T-cell (primary cell): ENCODE data around the gene ATP6V0A4. TPM values are rescaled to one million over a fixed set of nuclear protein-coding genes. Genes with fewer than 3 reads are reported as not detected.

ENCODE experiments used
- ATAC-seq, 4 experiments: fragments of 200-7000 bp in 3 of 4; fragments of 150-1000 bp in 1 of 4; cut with Tn5 transposase; replicated peaks in 1 of 4; 1 replicate in 3 of 4; 2 replicates in 1 of 4; pipeline ENCODE4 v1.10.0; 2021; ENCODE audit warnings: moderate library complexity in 3 of 4, mild to moderate bottlenecking in 2 of 4, moderate number of reproducible peaks in 1 of 4
- CTCF ChIA-PET, 2 donors: fragments of 300-600 bp; sonication (Branson Sonifier 250); formaldehyde crosslinking; loops; one replicate each; lab custom pipeline; 2022; ENCODE audit warnings: antibody characterized with exemption in 2 of 2; lab: Charles Lee
- POLR2A ChIA-PET, 2 donors: fragments of 300-600 bp; sonication (Branson Sonifier 250); formaldehyde crosslinking; loops; one replicate each; lab custom pipeline; 2022; ENCODE audit warnings: antibody characterized with exemption in 2 of 2; lab: Charles Lee
- DNase-seq, 35 experiments: peaks; one replicate each; pipeline versions ENCODE4 v3.0.0 to v3.0.0-alpha.2; 2013 to 2023
- H3K27ac ChIP-seq: one replicate; pipeline ENCODE4 v1.5.1; 2013; ENCODE audit warnings: low read length
- H3K27me3 ChIP-seq, 2 experiments: replicated peaks in 1 of 2; 1 replicate in 1 of 2; 2 replicates in 1 of 2; pipeline versions ENCODE4 v1.6.1 to v1.7.0; 2013; ENCODE audit warnings: low read length in 1 of 2, mixed read lengths in 1 of 2; ENCODE audit not compliant: control insufficient read depth in 2 of 2, insufficient read depth in 2 of 2; ENCODE audit errors: extremely low read depth in 1 of 2
- H3K36me3 ChIP-seq, 2 donors: 1 replicate in 1 of 2; 2 replicates in 1 of 2; pipeline versions ENCODE4 v1.6.1 to v1.7.0; 2013; ENCODE audit warnings: low read length in 1 of 2; ENCODE audit not compliant: control insufficient read depth in 2 of 2, insufficient read depth in 1 of 2; ENCODE audit errors: extremely low read depth in 1 of 2
- H3K4me1 ChIP-seq, 2 experiments: 1 replicate in 1 of 2; 2 replicates in 1 of 2; pipeline versions ENCODE4 v1.6.1 to v1.7.0; 2013; ENCODE audit warnings: low read length in 2 of 2, mixed read lengths in 1 of 2; ENCODE audit not compliant: insufficient read depth in 2 of 2, control insufficient read depth in 1 of 2; ENCODE audit errors: extremely low read depth in 1 of 2
- H3K4me3 ChIP-seq, 2 donors: 1 replicate in 1 of 2; 2 replicates in 1 of 2; pipeline versions ENCODE4 v1.5.1 to v1.7.0; 2013; ENCODE audit warnings: mild to moderate bottlenecking in 2 of 2, low read length in 1 of 2, moderate library complexity in 1 of 2; ENCODE audit not compliant: control insufficient read depth in 1 of 2; ENCODE audit errors: extremely low read depth in 1 of 2
- H3K9me3 ChIP-seq: 2 replicates; pipeline ENCODE4 v1.7.0; 2013
- H3K27ac Mint-ChIP-seq, 2 donors: one replicate each; pipeline ENCODE4 v1.8.0; 2020 to 2021; ENCODE audit warnings: mild to moderate bottlenecking in 2 of 2, mixed read lengths in 2 of 2
- H3K27me3 Mint-ChIP-seq, 2 donors: one replicate each; pipeline ENCODE4 v1.8.0; 2021 to 2022; ENCODE audit warnings: mixed read lengths in 2 of 2
- H3K36me3 Mint-ChIP-seq: one replicate; pipeline ENCODE4 v1.8.0; 2021; ENCODE audit warnings: mixed read lengths
- H3K4me1 Mint-ChIP-seq, 3 donors: one replicate each; pipeline ENCODE4 v1.8.0; 2020 to 2022; ENCODE audit warnings: mixed read lengths in 3 of 3, mild to moderate bottlenecking in 1 of 3
- H3K4me3 Mint-ChIP-seq, 3 donors: one replicate each; pipeline ENCODE4 v1.8.0; 2020 to 2022; ENCODE audit warnings: mild to moderate bottlenecking in 3 of 3, mixed read lengths in 3 of 3, moderate library complexity in 3 of 3
- H3K9me3 Mint-ChIP-seq, 3 donors: one replicate each; pipeline ENCODE4 v1.8.0; 2020 to 2022; ENCODE audit warnings: mixed read lengths in 3 of 3
- WGBS: methylation state at CpG from one replicate; pipeline ENCODE4 v1.1.5; 2013; ENCODE audit warnings: missing lambda C conversion rate; ENCODE audit not compliant: insufficient coverage; 5-methylcytosine and 5-hydroxymethylcytosine counted together
- total RNA-seq, 35 experiments: library from RNA in 6 of 35; stranded (reverse) in 6 of 35; fragments of 120-200 nt in 1 of 35; gene quantifications; one replicate each; pipeline versions ENCODE4 v1.2.1 to v1.2.4 and lab custom pipeline; 2013 to 2026

Gene ATP6V0A4
- total RNA-seq, 5 donors from 2014 or later (not counting 1 experiment from before 2014, with no cell fraction given), result not detected

DNA sequence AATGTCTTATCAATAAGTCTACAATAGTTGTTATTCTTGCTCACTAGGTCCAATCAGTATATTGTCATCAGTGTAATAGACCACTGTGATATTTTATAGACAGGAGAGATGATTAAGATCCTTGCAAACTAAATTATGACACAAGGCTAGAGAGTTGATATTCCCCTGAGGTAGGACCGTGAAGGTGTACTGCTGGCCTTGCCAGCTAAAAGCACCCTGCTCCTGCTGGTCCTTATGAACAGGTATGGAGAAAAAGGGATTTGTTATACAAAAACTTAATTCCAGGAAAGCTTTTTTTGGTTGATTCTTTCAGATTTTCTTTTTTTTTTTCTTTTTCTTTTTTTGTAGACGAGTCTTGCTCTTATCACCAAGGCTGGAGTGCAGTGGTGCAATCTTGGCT lies 17.0 kb downstream of the ATP6V0A4 start:
- H3K27me3 Mint-ChIP-seq, result peaks cover 0 to 11% of the 10 kb centered on the region in 2 donors
- H3K36me3 ChIP-seq, result no peaks in the 10 kb centered on the region
- ChIA-PET CTCF (no interaction called here), POLR2A (no interaction called here)
- peaks cover 5% of the 10 kb centered on the region for H3K36me3 Mint-ChIP-seq
- no peak overlapping the region for H3K4me3 ChIP-seq
- no peak overlapping the region for H3K27ac Mint-ChIP-seq
- H3K4me1 Mint-ChIP-seq, result no peaks in the 10 kb centered on the region
- WGBS, result no CpG with 5 or more reads among the region's 2 CpGs
- no peaks in the 10 kb centered on the region for H3K4me1 ChIP-seq
- H3K27ac ChIP-seq, result no peak overlapping the region
- peaks cover 0 to 4% of the 10 kb centered on the region in 2 experiments for H3K27me3 ChIP-seq
- no peaks in the 10 kb centered on the region for H3K9me3 ChIP-seq
- no peak for ATAC-seq
- DNase-seq, result no peak
- H3K4me3 Mint-ChIP-seq, result no peak overlapping the region
- H3K9me3 Mint-ChIP-seq, result peaks cover 0 to 7% (median 4%) of the 10 kb centered on the region in 3 donors

DNA sequence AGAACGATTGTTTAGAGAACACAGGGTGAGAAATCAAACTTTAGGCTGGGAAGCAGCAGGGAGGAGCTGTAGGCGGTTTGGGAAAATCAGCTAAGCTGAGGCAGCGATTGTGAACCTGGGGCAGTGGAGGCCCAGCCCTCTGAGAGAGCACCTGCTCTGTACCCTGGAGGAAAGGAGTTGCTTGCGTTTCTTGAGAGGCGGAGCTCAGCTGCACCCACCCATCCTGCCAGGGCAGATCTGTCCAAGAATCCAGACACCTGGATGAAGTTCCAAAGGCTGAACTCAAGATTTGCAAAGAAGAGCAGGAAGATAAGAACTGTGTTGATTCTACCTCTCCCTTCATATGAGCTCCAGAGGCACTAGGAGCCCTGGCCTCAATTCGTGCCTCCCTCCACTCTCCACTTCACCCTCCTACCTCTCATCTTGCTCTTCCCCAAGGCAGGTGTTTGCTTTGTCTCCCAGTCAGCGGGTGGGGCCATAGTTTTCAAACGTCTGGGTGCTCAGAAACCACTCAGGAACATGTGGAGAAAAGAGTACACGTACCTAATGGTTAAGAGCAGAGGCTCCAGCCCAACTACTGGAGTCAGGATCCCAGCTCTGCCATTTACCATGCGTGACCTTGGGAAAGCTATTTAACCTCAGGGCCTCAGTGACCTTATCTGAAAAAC lies 21.7 kb downstream of the ATP6V0A4 start:
- no peak for ATAC-seq
- Histone ChIP-seq H3K9me3 (no peaks in the 10 kb centered on the region), H3K27me3 (peaks cover 0 to 7% of the 10 kb centered on the region in 2 experiments), H3K4me3 (no peak overlapping the region), H3K36me3 (no peaks in the 10 kb centered on the region), H3K4me1 (no peaks in the 10 kb centered on the region), H3K27ac (no peak overlapping the region)
- Mint-ChIP-seq H3K27ac (no peak overlapping the region), H3K9me3 (peaks cover 0 to 4% (median 0%) of the 10 kb centered on the region in 3 donors), H3K4me1 (no peaks in the 10 kb centered on the region), H3K36me3 (no peaks in the 10 kb centered on the region), H3K27me3 (no peaks in the 10 kb centered on the region), H3K4me3 (no peak overlapping the region)
- no peak for DNase-seq
- CTCF ChIA-PET, result interaction anchor here in 1 of 2 donors (0.6 kb wide), 1 partner anchor 16 kb away, joined by 6 read pairs; no protein-coding TSS in a partner anchor
- WGBS, result 90% methylated on average over 8 of the region's 10 CpGs
- POLR2A ChIA-PET, result interaction anchor here in 1 of 2 donors (0.6 kb wide), 1 partner anchor 9 kb away, joined by 3 read pairs; no protein-coding TSS in a partner anchor

DNA sequence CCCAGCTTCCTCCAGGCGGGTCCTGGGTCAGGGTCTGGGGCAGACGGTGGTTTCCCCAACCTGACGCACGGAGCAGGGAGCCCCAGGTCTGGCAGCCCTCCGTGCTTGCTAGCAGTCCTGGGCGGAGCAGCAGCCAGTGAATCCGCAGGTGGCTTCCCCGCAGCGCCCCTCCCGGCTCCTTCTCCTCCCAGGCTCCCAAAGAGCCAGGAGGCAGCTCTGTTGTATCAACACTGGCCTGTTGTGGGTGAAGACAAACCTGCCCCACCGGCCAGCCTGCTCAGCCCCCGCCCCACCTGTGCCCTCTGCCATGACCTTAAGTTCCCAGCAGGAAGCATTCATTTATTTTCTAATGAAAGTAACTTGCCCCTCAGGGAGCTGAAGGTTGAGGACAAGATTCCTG lies 24.2 kb downstream of the ATP6V0A4 start:
- DNase-seq, result no peak
- ChIA-PET CTCF (no interaction called here), POLR2A (no interaction called here)
- Mint-ChIP-seq H3K4me1 (peaks cover 3 to 6% (median 4%) of the 10 kb centered on the region in 3 donors), H3K4me3 (no peak overlapping the region), H3K36me3 (no peaks in the 10 kb centered on the region), H3K27ac (no peak overlapping the region), H3K9me3 (no peaks in the 10 kb centered on the region), H3K27me3 (no peaks in the 10 kb centered on the region)
- ATAC-seq, result no peak
- Histone ChIP-seq H3K4me1 (no peaks in the 10 kb centered on the region), H3K27ac (no peak overlapping the region), H3K4me3 (no peak overlapping the region), H3K36me3 (no peaks in the 10 kb centered on the region), H3K27me3 (peaks cover 0 to 7% of the 10 kb centered on the region in 2 experiments), H3K9me3 (no peaks in the 10 kb centered on the region)
- WGBS, result 87% methylated on average over 11 of the region's 12 CpGs

DNA sequence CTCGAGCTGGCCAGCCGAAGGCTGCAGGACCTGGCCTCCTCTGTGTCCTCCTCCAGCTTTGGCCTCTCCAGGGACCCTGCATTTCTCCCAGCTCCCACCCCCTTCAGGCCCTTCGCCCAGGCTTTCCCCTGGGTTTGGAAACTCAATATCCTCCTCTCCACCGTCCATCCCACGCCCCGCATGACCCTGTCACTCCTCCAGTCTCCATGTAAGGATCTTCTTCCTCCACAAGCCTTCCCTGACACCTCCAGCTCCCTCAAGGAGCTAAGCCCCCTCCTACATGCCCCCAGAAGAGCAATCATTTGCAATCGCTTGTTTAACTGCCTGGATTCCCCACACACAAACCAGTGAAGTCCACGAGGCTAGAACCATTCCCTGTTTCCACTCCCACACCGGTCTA lies 24.8 kb downstream of the ATP6V0A4 start:
- H3K27ac ChIP-seq, result no peak overlapping the region
- POLR2A ChIA-PET, result no interaction called here
- no peak overlapping the region for H3K27ac Mint-ChIP-seq
- H3K36me3 Mint-ChIP-seq, result no peaks in the 10 kb centered on the region
- ATAC-seq, result no peak
- H3K4me3 ChIP-seq, result no peak overlapping the region
- H3K9me3 Mint-ChIP-seq, result no peaks in the 10 kb centered on the region
- CTCF ChIA-PET, result no interaction called here
- H3K4me1 Mint-ChIP-seq, result peaks cover 3 to 6% (median 4%) of the 10 kb centered on the region in 3 donors
- no peak for DNase-seq
- H3K36me3 ChIP-seq, result no peaks in the 10 kb centered on the region
- peaks cover 0 to 7% of the 10 kb centered on the region in 2 experiments for H3K27me3 ChIP-seq
- 72% methylated on average over 7 of the region's 9 CpGs for WGBS
- H3K9me3 ChIP-seq, result no peaks in the 10 kb centered on the region
- H3K4me1 ChIP-seq, result no peaks in the 10 kb centered on the region
- H3K27me3 Mint-ChIP-seq, result no peaks in the 10 kb centered on the region
- H3K4me3 Mint-ChIP-seq, result no peak overlapping the region

DNA sequence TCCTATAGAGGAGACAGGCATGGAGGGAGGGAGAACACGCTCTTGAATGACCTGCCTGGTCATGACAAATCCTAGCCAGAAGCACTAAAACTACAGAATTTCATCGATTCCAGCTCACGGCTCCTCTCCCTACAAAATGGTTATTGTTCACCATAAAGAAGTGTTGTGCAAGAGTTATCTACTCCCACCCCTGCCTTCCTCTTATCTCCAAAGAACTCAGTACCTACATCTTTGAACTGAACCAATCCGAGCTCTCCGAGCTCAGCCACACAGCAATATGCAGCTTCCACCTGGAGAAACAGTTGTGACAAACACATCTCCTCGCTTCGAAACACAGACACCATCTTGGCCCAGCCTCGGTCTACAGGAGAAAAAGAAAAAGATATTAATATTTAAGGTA lies 27.1 kb downstream of the ATP6V0A4 start:
- Histone ChIP-seq H3K27me3 (peaks cover 0 to 7% of the 10 kb centered on the region in 2 experiments), H3K36me3 (no peaks in the 10 kb centered on the region), H3K4me3 (no peak overlapping the region), H3K9me3 (no peaks in the 10 kb centered on the region), H3K4me1 (no peaks in the 10 kb centered on the region), H3K27ac (no peak overlapping the region)
- Mint-ChIP-seq H3K27me3 (no peaks in the 10 kb centered on the region), H3K9me3 (no peaks in the 10 kb centered on the region), H3K27ac (no peak overlapping the region), H3K4me3 (no peak overlapping the region), H3K36me3 (no peaks in the 10 kb centered on the region), H3K4me1 (peaks cover 3 to 6% (median 4%) of the 10 kb centered on the region in 3 donors)
- POLR2A ChIA-PET, result no interaction called here
- no CpG with 5 or more reads among the region's 8 CpGs for WGBS
- ATAC-seq, result no peak
- no peak for DNase-seq
- CTCF ChIA-PET, result interaction anchor here in 1 of 2 donors (0.7 kb wide), 1 partner anchor 20 kb away, joined by 3 read pairs; no protein-coding TSS in a partner anchor

DNA sequence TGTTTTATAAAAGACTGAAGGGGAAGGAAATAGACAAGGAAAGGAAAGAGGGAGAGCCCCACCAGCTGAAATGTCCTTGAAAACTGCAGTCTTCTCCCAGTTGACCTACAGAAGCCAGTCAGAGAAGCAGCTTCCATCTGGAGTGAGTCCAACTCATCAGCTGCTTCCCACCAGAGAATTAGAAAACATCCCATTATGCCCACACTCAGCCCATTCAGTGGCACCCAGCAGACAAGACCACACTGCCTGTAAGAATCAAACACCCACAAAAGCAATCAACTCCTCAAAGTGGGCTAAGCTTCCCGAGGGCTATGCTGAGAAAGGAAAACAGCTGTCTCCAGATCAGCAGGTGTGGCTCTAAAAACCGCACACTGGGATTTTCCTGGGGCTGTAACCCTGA lies 29.8 kb downstream of the ATP6V0A4 start:
- Histone ChIP-seq H3K36me3 (no peaks in the 10 kb centered on the region), H3K9me3 (no peaks in the 10 kb centered on the region), H3K27ac (no peak overlapping the region), H3K4me3 (no peak overlapping the region), H3K4me1 (no peaks in the 10 kb centered on the region), H3K27me3 (peaks cover 0 to 8% of the 10 kb centered on the region in 2 experiments)
- ChIA-PET POLR2A (no interaction called here), CTCF (interaction anchor here in 1 of 2 donors (0.5 to 0.6 kb wide), 2 partner anchors 24 to 137 kb away, joined by 7 read pairs; no protein-coding TSS in a partner anchor)
- H3K27ac Mint-ChIP-seq, result no peak overlapping the region
- no peaks in the 10 kb centered on the region for H3K36me3 Mint-ChIP-seq
- no peak overlapping the region for H3K4me3 Mint-ChIP-seq
- 60% methylated on average over 2 of the region's 2 CpGs for WGBS
- H3K27me3 Mint-ChIP-seq, result no peaks in the 10 kb centered on the region
- no peak for ATAC-seq
- peaks cover 3 to 6% (median 4%) of the 10 kb centered on the region in 3 donors for H3K4me1 Mint-ChIP-seq
- no peak for DNase-seq
- H3K9me3 Mint-ChIP-seq, result no peaks in the 10 kb centered on the region
